Mesenchymal stem cell (in vitro differentiated cells and primary cell): ENCODE results near the gene PRMT7.

Experiments used
- DNase-seq: peaks from one replicate; pipeline ENCODE4 v3.0.0-alpha.2; 2013
- H2AFZ ChIP-seq: one replicate; pipeline ENCODE4 v1.6.1; 2013; ENCODE audit warnings: low read depth, mild to moderate bottlenecking, control low read depth, inconsistent platforms, low read length, moderate library complexity
- H2AK5ac ChIP-seq: 2 replicates; pipeline ENCODE4 v1.6.1; 2013; ENCODE audit warnings: low read length, moderate library complexity, mild to moderate bottlenecking, inconsistent platforms; ENCODE audit not compliant: severe bottlenecking
- H2BK120ac ChIP-seq: one replicate; pipeline ENCODE4 v1.6.1; 2013; ENCODE audit warnings: low read depth, mild to moderate bottlenecking, inconsistent platforms, low read length, moderate library complexity
- H2BK12ac ChIP-seq, 2 experiments: one replicate each; pipeline ENCODE4 v1.6.1; 2013; ENCODE audit warnings: inconsistent platforms in 2 of 2, low read length in 2 of 2, mild to moderate bottlenecking in 2 of 2, moderate library complexity in 2 of 2, control low read depth in 1 of 2
- H2BK15ac ChIP-seq: one replicate; pipeline ENCODE4 v1.6.1; 2013; ENCODE audit warnings: mild to moderate bottlenecking, low read depth, inconsistent platforms; ENCODE audit not compliant: poor library complexity, severe bottlenecking
- H2BK5ac ChIP-seq: 2 replicates; pipeline ENCODE4 v1.6.1; 2013; ENCODE audit warnings: low read depth, mild to moderate bottlenecking, low read length, control low read depth, inconsistent platforms; ENCODE audit not compliant: poor library complexity, severe bottlenecking
- H3K14ac ChIP-seq, 2 experiments: one replicate each; pipeline ENCODE4 v1.6.1; 2013; ENCODE audit warnings: inconsistent platforms in 2 of 2, low read length in 2 of 2, control low read depth in 1 of 2, mild to moderate bottlenecking in 1 of 2, moderate library complexity in 1 of 2
- H3K18ac ChIP-seq, 2 experiments: one replicate each; pipeline ENCODE4 v1.6.1; 2013; ENCODE audit warnings: inconsistent platforms in 2 of 2, low read length in 2 of 2, control low read depth in 1 of 2, low read depth in 1 of 2, mild to moderate bottlenecking in 1 of 2
- H3K23ac ChIP-seq, 2 experiments: one replicate each; pipeline ENCODE4 v1.6.1; 2013; ENCODE audit warnings: inconsistent platforms in 2 of 2, low read length in 2 of 2, mild to moderate bottlenecking in 2 of 2, moderate library complexity in 2 of 2, control low read depth in 1 of 2
- H3K27ac ChIP-seq: 2 replicates; pipeline ENCODE4 v1.5.1; 2013; ENCODE audit warnings: mild to moderate bottlenecking, moderate library complexity, low read length, control low read depth, inconsistent platforms; ENCODE audit not compliant: poor library complexity, severe bottlenecking
- H3K27me3 ChIP-seq, 2 experiments: 2 replicates each; pipeline versions ENCODE4 v1.6.1 to v1.7.0; 2013; ENCODE audit warnings: low read length in 2 of 2, mild to moderate bottlenecking in 2 of 2, moderate library complexity in 2 of 2, control low read depth in 1 of 2, inconsistent platforms in 1 of 2; ENCODE audit not compliant: control insufficient read depth in 1 of 2, insufficient read depth in 1 of 2
- H3K36me3 ChIP-seq, 2 experiments: 2 replicates each; pipeline versions ENCODE4 v1.6.1 to v1.7.0; 2013; ENCODE audit warnings: low read length in 2 of 2, control low read depth in 1 of 2, inconsistent platforms in 1 of 2, low read depth in 1 of 2, mild to moderate bottlenecking in 1 of 2; ENCODE audit not compliant: insufficient read depth in 2 of 2, control insufficient read depth in 1 of 2
- H3K4ac ChIP-seq, 2 experiments: one replicate each; pipeline ENCODE4 v1.6.1; 2013; ENCODE audit warnings: inconsistent platforms in 2 of 2, low read length in 2 of 2, mild to moderate bottlenecking in 2 of 2, moderate library complexity in 2 of 2, control low read depth in 1 of 2, low read depth in 1 of 2
- H3K4me1 ChIP-seq: 2 replicates; pipeline ENCODE4 v1.6.1; 2013; ENCODE audit warnings: low read depth, low read length, control low read depth; ENCODE audit not compliant: control insufficient read depth, insufficient read depth
- H3K4me2 ChIP-seq: 2 replicates; pipeline ENCODE4 v1.6.1; 2013; ENCODE audit warnings: low read length, mild to moderate bottlenecking, inconsistent platforms; ENCODE audit not compliant: poor library complexity, severe bottlenecking
- H3K4me3 ChIP-seq, 2 experiments: 2 replicates each; pipeline versions ENCODE4 v1.5.1 to v1.7.0; 2013; ENCODE audit warnings: low read length in 2 of 2, mild to moderate bottlenecking in 2 of 2, control low read depth in 1 of 2, low read depth in 1 of 2; ENCODE audit not compliant: insufficient read depth in 1 of 2
- H3K79me1 ChIP-seq: replicated peaks from 2 replicates; pipeline ENCODE4 v1.6.1; 2013; ENCODE audit warnings: mild to moderate bottlenecking, control low read depth, low read length, inconsistent platforms; ENCODE audit not compliant: poor library complexity, severe bottlenecking
- H3K9ac ChIP-seq: 2 replicates; pipeline ENCODE4 v1.7.0; 2013; ENCODE audit warnings: mild to moderate bottlenecking, low read length, moderate library complexity
- H3K9me3 ChIP-seq: 2 replicates; pipeline ENCODE4 v1.7.0; 2013; ENCODE audit warnings: mild to moderate bottlenecking, low read length; ENCODE audit not compliant: control insufficient read depth
- H4K8ac ChIP-seq: one replicate; pipeline ENCODE4 v1.6.1; 2013; ENCODE audit warnings: inconsistent platforms, mild to moderate bottlenecking, low read length, moderate library complexity
- H4K91ac ChIP-seq: one replicate; pipeline ENCODE4 v1.6.1; 2013; ENCODE audit warnings: mild to moderate bottlenecking, low read length, inconsistent platforms
- WGBS: methylation state at CpG from one replicate; pipeline ENCODE4 v1.1.7; 2013; ENCODE audit warnings: mixed read lengths; 5-methylcytosine and 5-hydroxymethylcytosine counted together

The PRMT7 gene

DNA sequence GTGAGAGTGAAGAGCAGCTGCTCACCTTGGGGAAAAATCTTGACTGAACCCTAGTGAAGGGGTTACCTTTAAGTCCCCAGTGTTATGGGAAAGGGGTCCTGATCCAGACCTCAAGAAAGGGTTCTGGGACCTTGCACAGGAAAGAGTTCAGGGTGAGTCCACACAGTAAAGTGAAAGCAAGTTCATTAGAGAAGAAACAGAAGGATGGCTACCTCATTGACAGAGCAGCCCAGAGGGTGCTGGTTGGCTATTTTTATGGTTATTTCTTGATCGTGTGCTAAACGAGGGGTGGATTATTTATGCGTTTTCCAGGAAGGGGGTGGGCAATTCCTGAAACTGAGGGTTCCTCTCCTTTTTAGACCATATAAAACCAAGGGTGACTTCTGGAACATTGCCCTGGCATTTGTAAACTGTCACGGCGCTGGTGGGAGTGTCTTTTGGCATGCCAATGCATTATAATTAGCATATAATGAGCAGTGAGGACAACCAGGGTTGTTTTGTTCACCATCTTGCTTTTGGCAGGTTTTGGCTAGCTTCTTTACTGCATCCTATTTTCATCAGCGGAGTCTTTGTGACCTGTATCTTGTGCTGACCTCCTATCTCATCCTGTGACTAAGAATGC is 79.0 kb downstream of the PRMT7 start:
- no peak overlapping the region for H3K4me3 ChIP-seq
- no peak overlapping the region for H2BK12ac ChIP-seq
- H2BK15ac ChIP-seq, result no peak overlapping the region
- DNase-seq, result no peak
- H3K4me1 ChIP-seq, result peaks cover 2% of the 10 kb centered on the region
- H3K27me3 ChIP-seq, result peaks cover 8 to 31% of the 10 kb centered on the region in 2 experiments
- no peak overlapping the region for H3K9ac ChIP-seq
- H4K8ac ChIP-seq, result no peak overlapping the region
- H3K23ac ChIP-seq, result no peak overlapping the region
- H2AFZ ChIP-seq, result no peak overlapping the region
- no peaks in the 10 kb centered on the region for H3K79me1 ChIP-seq
- no peak overlapping the region for H3K14ac ChIP-seq
- 81% methylated on average over 6 of the region's 6 CpGs for WGBS
- no peak overlapping the region for H2BK5ac ChIP-seq
- H2AK5ac ChIP-seq, result no peak overlapping the region
- H3K4ac ChIP-seq, result no peak overlapping the region
- H3K18ac ChIP-seq, result no peak overlapping the region
- no peak overlapping the region for H2BK120ac ChIP-seq
- H3K36me3 ChIP-seq, result no peaks in the 10 kb centered on the region
- H3K27ac ChIP-seq, result no peak overlapping the region
- H3K4me2 ChIP-seq, result no peak overlapping the region
- no peak overlapping the region for H4K91ac ChIP-seq
- H3K9me3 ChIP-seq, result no peaks in the 10 kb centered on the region

DNA sequence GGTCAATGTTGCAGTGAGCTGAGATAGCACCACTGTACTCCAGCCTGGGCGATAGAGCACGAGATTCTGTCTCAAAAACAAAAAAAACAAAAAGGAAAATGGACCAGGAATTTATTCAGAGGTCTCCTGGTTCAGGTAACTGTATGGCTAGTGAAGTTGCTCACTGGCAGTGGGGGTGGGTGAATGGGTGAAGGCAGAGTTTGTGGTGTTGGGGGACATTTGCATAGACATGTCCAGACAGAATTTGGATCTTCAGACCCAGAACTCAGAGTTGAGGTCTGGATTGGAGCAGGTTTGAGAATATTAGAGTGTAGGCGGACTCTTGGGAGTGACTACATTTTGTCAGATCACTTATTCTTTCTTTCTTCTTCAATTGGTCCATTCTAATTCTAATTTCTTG is 82.5 kb downstream of the PRMT7 start:
- H3K27ac ChIP-seq, result no peak overlapping the region
- H2BK15ac ChIP-seq, result no peak overlapping the region
- no peaks in the 10 kb centered on the region for H3K36me3 ChIP-seq
- no peak overlapping the region for H3K23ac ChIP-seq
- no peak overlapping the region for H2AFZ ChIP-seq
- H2BK120ac ChIP-seq, result no peak overlapping the region
- H4K8ac ChIP-seq, result no peak overlapping the region
- no peak overlapping the region for H3K9ac ChIP-seq
- H3K4me3 ChIP-seq, result no peak overlapping the region
- H3K4me1 ChIP-seq, result peaks cover 2% of the 10 kb centered on the region
- no peak overlapping the region for H2AK5ac ChIP-seq
- H3K4ac ChIP-seq, result no peak overlapping the region
- 63% methylated on average over 2 of the region's 3 CpGs for WGBS
- H3K9me3 ChIP-seq, result no peaks in the 10 kb centered on the region
- H4K91ac ChIP-seq, result no peak overlapping the region
- no peak overlapping the region for H2BK5ac ChIP-seq
- DNase-seq, result no peak
- H3K27me3 ChIP-seq, result peaks cover 12 to 37% of the 10 kb centered on the region in 2 experiments
- no peak overlapping the region for H3K14ac ChIP-seq
- H3K4me2 ChIP-seq, result no peak overlapping the region
- H3K79me1 ChIP-seq, result no peaks in the 10 kb centered on the region
- H3K18ac ChIP-seq, result no peak overlapping the region
- no peak overlapping the region for H2BK12ac ChIP-seq

DNA sequence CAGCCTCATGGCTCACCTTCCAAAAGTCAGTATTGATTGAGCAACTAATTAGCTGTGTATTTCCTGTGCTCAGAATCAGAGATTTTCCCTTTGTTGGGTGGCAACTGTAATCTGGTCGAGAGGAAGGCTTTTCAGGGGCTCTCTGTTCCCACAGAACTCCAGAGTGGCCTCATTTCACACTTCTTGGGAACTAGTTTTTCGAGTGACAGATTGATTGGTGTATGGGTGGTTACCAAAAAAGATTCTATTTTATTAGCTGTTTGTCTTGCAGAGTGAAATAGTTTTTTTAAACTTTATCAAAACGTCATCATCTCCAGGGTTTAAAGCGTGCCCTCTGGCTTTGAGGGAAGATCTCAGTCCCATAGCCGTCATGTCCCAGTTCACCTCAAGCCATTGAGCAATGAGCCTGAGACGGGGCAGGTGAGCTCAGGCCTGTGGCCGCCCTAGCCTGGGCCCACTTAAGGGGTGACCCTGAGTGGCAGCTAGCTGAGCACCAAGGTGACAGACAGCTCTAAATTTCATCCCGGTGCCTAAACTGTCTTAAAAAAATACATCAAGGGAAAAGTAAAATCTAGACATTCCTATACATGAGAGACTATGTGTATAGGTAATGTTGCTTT is 84.5 kb downstream of the PRMT7 start:
- H2BK12ac ChIP-seq, result no peak overlapping the region
- DNase-seq, result no peak
- H3K27me3 ChIP-seq, result peaks cover 12 to 42% of the 10 kb centered on the region in 2 experiments
- H3K18ac ChIP-seq, result no peak overlapping the region
- no peak overlapping the region for H3K9ac ChIP-seq
- H3K4me1 ChIP-seq, result peaks cover 4% of the 10 kb centered on the region
- no peak overlapping the region for H2BK120ac ChIP-seq
- no peaks in the 10 kb centered on the region for H3K9me3 ChIP-seq
- no peaks in the 10 kb centered on the region for H3K36me3 ChIP-seq
- 72% methylated on average over 7 of the region's 8 CpGs for WGBS
- no peak overlapping the region for H2AK5ac ChIP-seq
- H3K4ac ChIP-seq, result no peak overlapping the region
- no peak overlapping the region for H4K8ac ChIP-seq
- no peak overlapping the region for H3K27ac ChIP-seq
- no peak overlapping the region for H2BK5ac ChIP-seq
- no peak overlapping the region for H2AFZ ChIP-seq
- H3K14ac ChIP-seq, result no peak overlapping the region
- no peak overlapping the region for H3K23ac ChIP-seq
- H3K79me1 ChIP-seq, result no peaks in the 10 kb centered on the region
- no peak overlapping the region for H3K4me3 ChIP-seq
- H2BK15ac ChIP-seq, result no peak overlapping the region
- no peak overlapping the region for H4K91ac ChIP-seq
- H3K4me2 ChIP-seq, result no peak overlapping the region

DNA sequence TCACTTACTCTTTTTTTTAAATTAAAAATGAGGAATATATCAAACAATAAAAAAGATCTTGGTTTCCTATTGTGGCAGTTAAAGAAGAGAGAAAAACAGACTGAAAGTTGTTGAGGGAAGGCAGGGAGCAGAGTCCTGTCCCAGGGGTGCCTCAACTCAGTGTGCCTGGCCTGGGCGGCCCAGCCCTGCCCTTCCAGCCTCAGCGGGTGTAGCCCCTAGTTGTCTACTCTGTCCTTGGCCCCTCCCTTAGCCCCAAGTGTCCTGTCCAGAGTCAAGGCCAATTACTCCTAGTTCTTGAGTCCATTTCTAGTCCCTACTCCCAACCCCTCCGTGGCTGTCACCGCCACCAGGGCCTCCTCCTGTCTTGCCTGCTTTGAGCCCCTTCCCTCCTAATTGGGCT is 85.0 kb downstream of the PRMT7 start:
- Histone ChIP-seq H3K4me3 (no peak overlapping the region), H3K9me3 (no peaks in the 10 kb centered on the region), H3K4me2 (no peak overlapping the region), H3K79me1 (no peaks in the 10 kb centered on the region), H3K14ac (no peak overlapping the region), H2AFZ (no peak overlapping the region), H3K23ac (no peak overlapping the region), H2BK5ac (no peak overlapping the region), H4K91ac (no peak overlapping the region), H2BK120ac (no peak overlapping the region), H2BK15ac (no peak overlapping the region), H3K27ac (no peak overlapping the region), H3K27me3 (peaks cover 12 to 36% of the 10 kb centered on the region in 2 experiments), H2BK12ac (no peak overlapping the region), H3K18ac (no peak overlapping the region), H4K8ac (no peak overlapping the region), H3K4me1 (peaks cover 4% of the 10 kb centered on the region), H3K9ac (no peak overlapping the region), H3K36me3 (no peaks in the 10 kb centered on the region), H3K4ac (no peak overlapping the region), H2AK5ac (no peak overlapping the region)
- WGBS, result 76% methylated on average over 4 of the region's 4 CpGs
- no peak for DNase-seq
